Thymus (tissue), 11 donors: ENCODE measurements around the gene RNF220. TPM values are rescaled to one million over a fixed set of nuclear protein-coding genes. Genes with fewer than 3 reads are reported as not detected.
"Not testable (repeated sequence)": the region's sequence is repeated elsewhere in the genome, so short reads cannot be mapped to it uniquely, and the experiment has no call there.

Source experiments
- DNase-seq, 9 donors: peaks; one replicate each; pipeline ENCODE4 v3.0.0-alpha.2; 2013; ENCODE audit warnings: low spot score in 9 of 9, low read depth in 6 of 9, missing footprints in 1 of 9
- H3K27ac ChIP-seq, 2 donors: one replicate each; pipeline ENCODE4 v1.5.1; 2013; ENCODE audit warnings: control low read depth in 1 of 2, low read depth in 1 of 2, low read length in 1 of 2, mild to moderate bottlenecking in 1 of 2, moderate library complexity in 1 of 2
- H3K27me3 ChIP-seq, 2 donors: one replicate each; pipeline ENCODE4 v1.5.1; 2013; ENCODE audit warnings: low read length in 1 of 2; ENCODE audit not compliant: control insufficient read depth in 2 of 2, insufficient read depth in 1 of 2
- H3K36me3 ChIP-seq, 2 donors: one replicate each; pipeline ENCODE4 v1.5.1; 2013; ENCODE audit warnings: low read length in 1 of 2, mild to moderate bottlenecking in 1 of 2, moderate library complexity in 1 of 2; ENCODE audit not compliant: control insufficient read depth in 2 of 2, insufficient read depth in 2 of 2
- H3K4me1 ChIP-seq, 2 donors: one replicate each; pipeline ENCODE4 v1.5.1; 2013; ENCODE audit warnings: low read length in 2 of 2; ENCODE audit not compliant: control insufficient read depth in 2 of 2, insufficient read depth in 2 of 2
- H3K4me3 ChIP-seq, 2 donors: one replicate each; pipeline ENCODE4 v1.5.1; 2013; ENCODE audit warnings: low read length in 2 of 2, control low read depth in 1 of 2, mild to moderate bottlenecking in 1 of 2
- H3K9me3 ChIP-seq, 2 donors: one replicate each; pipeline ENCODE4 v1.5.1; 2013; ENCODE audit warnings: low read length in 1 of 2, mild to moderate bottlenecking in 1 of 2; ENCODE audit not compliant: control insufficient read depth in 2 of 2, insufficient read depth in 1 of 2
- WGBS: extraction: QIAGEN DNeasy Blood & Tissue Kit; methylation state at CpG from one replicate; pipeline ENCODE4 v1.1.7; 2013; 5-methylcytosine and 5-hydroxymethylcytosine counted together
- polyA plus RNA-seq: library from polyadenylated mRNA; stranded (reverse); fragments of 200-250 nt; gene quantifications from one replicate; pipeline ENCODE4 v1.2.3, GENCODE V29; 2013
- total RNA-seq: library from RNA; stranded (reverse); fragments of 120-200 nt; gene quantifications from one replicate; pipeline ENCODE4 v1.2.4, GENCODE V29; 2013
- donor health status: healthy.

Gene RNF220
- total and polyA plus RNA-seq, 2 donors: 66.3 to 70.0 TPM

DNA sequence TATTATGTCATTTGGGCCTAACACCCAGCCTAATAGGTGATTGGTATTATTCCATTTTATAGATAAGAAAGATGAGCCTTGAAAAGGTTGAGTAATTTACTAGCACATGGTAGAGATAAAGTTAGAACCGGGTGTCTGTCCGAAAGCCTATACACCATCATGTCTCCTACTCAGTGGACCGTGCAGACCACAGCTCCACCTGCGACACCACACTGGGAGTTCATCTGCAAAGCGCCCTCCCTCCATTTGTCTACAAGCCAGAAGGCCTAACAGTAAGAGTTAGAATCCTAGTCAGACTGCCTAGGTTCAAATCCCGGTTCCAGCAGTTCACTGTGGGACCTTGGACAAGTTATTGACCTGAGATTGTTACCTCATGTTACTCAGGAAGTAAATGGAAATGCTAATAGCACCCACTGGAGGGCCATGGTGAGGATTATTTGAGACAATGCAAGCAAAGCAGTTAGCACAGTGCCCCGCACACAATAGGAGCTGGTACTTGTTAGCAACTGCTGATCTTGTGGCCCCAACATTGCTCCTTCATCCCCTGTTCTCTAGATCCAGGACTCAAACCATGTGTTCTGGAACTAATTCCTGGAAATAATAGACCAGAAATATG, 289.9 kb downstream of the RNF220 start:
- Histone ChIP-seq H3K27ac (no peak overlapping the region), H3K4me1 (peaks cover 0 to 9% of the 10 kb centered on the region in 2 donors), H3K27me3 (no peaks in the 10 kb centered on the region), H3K36me3 (no peaks in the 10 kb centered on the region), H3K9me3 (no peaks in the 10 kb centered on the region), H3K4me3 (no peak overlapping the region)
- 94% methylated on average over 7 of the region's 7 CpGs for WGBS
- no peak for DNase-seq

DNA sequence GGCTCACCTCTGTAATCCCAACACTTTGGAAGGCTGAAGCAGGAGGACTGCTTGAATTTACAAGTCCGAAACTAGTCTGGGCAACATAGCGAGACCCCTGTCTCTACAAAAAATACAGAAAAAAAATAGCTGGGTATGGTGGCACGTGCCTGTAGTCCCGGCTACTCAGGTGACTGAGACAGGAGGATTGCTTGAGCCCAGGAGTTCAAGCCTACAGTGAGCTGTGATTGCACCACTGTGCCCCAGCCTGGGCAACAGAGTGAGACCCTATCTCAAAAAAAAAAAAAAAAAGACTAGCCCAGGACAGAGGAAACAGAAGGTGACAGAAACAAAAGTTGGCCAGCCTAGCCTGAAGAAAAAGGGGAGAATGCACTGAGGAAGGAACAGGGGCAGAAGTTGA, 290.6 kb downstream of the RNF220 start:
- Histone ChIP-seq H3K4me1 (peaks cover 0 to 9% of the 10 kb centered on the region in 2 donors), H3K27me3 (no peaks in the 10 kb centered on the region), H3K36me3 (no peaks in the 10 kb centered on the region), H3K4me3 (no peak overlapping the region), H3K9me3 (no peaks in the 10 kb centered on the region), H3K27ac (no peak overlapping the region)
- DNase-seq: no peak
- 97% methylated on average over 4 of the region's 4 CpGs for WGBS

DNA sequence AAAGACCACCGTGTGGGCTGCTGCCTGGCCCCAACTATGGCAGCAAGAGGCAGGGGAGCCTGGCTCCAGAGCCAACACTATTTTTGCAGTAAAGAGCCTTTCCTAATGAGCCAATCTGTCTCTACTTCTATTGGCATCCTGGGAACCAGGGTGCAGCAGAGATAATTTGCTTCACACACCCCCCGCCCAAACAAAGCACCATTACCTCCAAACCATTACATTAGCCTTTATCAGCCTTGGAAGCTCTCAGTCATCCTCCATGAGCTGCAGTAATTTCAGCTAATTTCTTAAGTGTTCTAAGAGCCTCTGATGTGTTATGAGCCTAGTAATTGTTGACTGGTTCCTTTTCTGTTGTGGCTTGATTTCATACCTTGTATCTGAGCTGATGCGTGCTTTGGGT, 291.0 kb downstream of the RNF220 start:
- Histone ChIP-seq H3K36me3 (no peaks in the 10 kb centered on the region), H3K9me3 (no peaks in the 10 kb centered on the region), H3K27me3 (no peaks in the 10 kb centered on the region), H3K4me1 (peaks cover 0 to 9% of the 10 kb centered on the region in 2 donors), H3K27ac (no peak overlapping the region), H3K4me3 (no peak overlapping the region)
- DNase-seq: no peak
- 97% methylated on average over 3 of the region's 3 CpGs for WGBS

DNA sequence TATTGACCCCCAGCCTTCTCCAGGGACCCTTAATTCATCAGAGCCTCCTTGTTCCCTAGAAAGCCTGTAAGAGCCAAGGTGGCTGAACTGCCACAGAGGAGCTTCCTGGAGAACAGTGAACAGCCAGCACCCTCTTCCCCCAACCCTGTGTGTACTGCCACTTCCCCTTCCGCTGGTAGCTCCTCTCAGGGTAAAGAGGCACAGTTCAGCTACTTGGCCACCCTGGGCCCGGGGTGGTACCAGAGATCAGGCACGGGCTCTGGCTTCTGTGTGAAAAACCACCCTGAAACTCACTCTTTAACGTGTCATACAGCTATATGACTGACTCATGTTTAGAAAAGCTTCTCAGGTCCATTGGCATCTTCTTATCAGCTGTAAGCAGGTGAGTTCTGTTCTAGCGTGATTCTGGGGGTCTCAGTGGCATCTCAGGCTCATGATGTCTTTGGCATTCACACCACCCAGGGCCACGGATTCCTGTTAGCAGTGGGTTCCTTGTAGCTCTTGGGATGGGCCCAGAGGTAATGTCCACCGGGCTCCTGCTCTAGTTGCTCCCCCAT, 291.8 kb downstream of the RNF220 start:
- H3K36me3 ChIP-seq: no peaks in the 10 kb centered on the region
- DNase-seq: peak in 2 of 9 donors; percentile 43 to 65
- 46% methylated on average over 7 of the region's 7 CpGs for WGBS
- no peaks in the 10 kb centered on the region for H3K27me3 ChIP-seq
- no peaks in the 10 kb centered on the region for H3K9me3 ChIP-seq
- H3K4me3 ChIP-seq: no peak overlapping the region
- H3K4me1 ChIP-seq: peaks cover 0 to 9% of the 10 kb centered on the region in 2 donors
- H3K27ac ChIP-seq: peak overlapping the region in 1 of 2 donors; percentile 3

DNA sequence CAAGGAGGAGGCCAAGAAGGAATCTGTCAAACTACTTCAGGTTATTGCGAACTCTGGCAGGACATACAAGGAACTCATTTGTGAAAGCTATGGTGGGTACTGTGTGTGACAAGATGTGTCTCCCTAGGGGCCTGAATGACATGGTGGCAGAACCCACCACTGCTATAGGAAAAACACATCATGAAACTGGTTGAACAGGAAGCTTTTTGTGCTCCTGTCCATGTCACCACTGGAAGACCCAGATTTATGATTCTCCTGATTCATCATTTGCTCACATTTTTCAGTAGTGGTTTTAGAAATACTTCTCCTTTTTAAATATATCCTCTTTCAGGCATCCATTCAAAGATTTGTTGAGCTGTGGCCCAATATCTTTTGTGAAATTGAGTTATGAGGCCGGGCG, 293.1 kb downstream of the RNF220 start:
- H3K36me3 ChIP-seq: no peaks in the 10 kb centered on the region

DNA sequence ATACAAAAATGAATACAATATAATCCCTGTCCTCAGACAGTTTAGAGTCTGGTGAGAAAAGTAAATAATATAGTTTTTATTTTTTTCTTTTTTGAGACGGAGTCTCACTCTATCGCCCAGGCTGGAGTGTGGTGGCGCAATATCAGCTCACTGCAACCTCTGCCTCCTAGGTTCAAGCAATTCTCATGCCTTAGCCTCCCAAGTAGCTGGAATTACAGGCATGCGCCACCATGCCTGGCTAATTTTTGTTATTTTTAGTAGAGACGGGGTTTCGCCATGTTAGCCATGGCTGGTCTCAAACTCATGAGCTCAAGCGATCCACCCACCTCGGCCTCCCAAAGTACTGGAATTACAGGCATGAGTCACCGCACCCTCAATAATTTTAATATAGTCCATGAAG, 294.3 kb downstream of the RNF220 start:
- not testable (repeated sequence) for H3K27ac ChIP-seq, H3K4me1 ChIP-seq, DNase-seq, H3K36me3 ChIP-seq, H3K27me3 ChIP-seq, H3K4me3 ChIP-seq, H3K9me3 ChIP-seq
- WGBS: 93% methylated on average over 9 of the region's 9 CpGs

More for the DNA sequence above, 293.1 kb downstream of the RNF220 start:
- no peak for DNase-seq
- 84% methylated on average over 3 of the region's 3 CpGs for WGBS
- H3K4me1 ChIP-seq: peaks cover 0 to 9% of the 10 kb centered on the region in 2 donors
- H3K4me3 ChIP-seq: no peak overlapping the region
- H3K27ac ChIP-seq: no peak overlapping the region
- H3K27me3 ChIP-seq: no peaks in the 10 kb centered on the region
- no peaks in the 10 kb centered on the region for H3K9me3 ChIP-seq

DNA sequence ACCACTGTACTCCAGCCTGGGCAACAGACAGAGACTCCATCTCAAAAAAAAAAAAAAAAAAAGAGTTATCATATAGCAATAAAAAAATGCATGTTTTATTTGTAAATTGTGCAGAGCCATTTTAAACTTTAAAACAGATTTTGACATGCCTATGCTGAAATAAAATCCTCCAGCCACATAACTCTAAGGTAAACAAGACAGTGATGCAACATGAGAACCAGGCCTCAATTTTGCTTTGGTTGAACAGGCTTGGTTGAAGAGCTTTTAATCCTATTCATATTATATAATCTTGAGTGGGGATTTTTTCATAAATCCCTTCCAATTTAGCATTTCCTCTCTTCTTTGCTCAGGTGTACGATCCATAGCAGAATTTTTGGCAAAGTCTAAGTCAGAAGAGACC, 295.5 kb downstream of the RNF220 start:
- WGBS: 89% methylated on average over 1 of the region's 1 CpG
- H3K36me3 ChIP-seq: no peaks in the 10 kb centered on the region
- H3K4me1 ChIP-seq: peaks cover 0 to 9% of the 10 kb centered on the region in 2 donors
- H3K9me3 ChIP-seq: no peaks in the 10 kb centered on the region
- no peak overlapping the region for H3K4me3 ChIP-seq
- no peak for DNase-seq
- no peak overlapping the region for H3K27ac ChIP-seq
- H3K27me3 ChIP-seq: no peaks in the 10 kb centered on the region

DNA sequence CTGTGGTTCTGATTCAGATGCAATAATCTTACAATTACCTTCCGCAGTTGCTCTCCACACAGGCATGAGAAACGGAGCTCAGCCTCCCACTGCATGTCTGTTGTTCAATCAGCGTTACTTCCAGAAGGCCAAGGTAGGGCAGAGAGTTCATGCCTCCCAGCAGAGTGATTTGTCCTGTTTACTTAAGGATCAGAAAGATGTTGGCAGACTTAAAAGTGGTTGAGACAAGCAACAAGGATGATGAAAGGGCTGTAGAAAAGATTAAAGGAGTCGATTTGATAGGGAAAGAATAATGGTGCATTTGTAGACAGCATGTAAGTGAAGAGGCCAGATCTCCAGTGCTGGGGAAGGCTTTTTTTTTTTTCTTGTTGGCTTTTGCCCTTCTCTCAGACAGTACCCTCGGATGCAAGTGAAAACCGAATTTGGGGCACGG, 296.1 kb downstream of the RNF220 start:
- DNase-seq: no peak
- H3K27me3 ChIP-seq: no peaks in the 10 kb centered on the region

More for the DNA sequence above, 296.1 kb downstream of the RNF220 start:
- H3K27ac ChIP-seq: no peak overlapping the region
- 95% methylated on average over 7 of the region's 7 CpGs for WGBS
- H3K9me3 ChIP-seq: no peaks in the 10 kb centered on the region
- no peaks in the 10 kb centered on the region for H3K36me3 ChIP-seq
- H3K4me1 ChIP-seq: peaks cover 0 to 9% of the 10 kb centered on the region in 2 donors
- H3K4me3 ChIP-seq: no peak overlapping the region
